Transverse colon (tissue), 3 donors: ENCODE data around the gene MGAT3.
"Not testable (repeated sequence)": the region's sequence is repeated elsewhere in the genome, so short reads cannot be mapped to it uniquely, and the experiment has no call there.

Source experiments
- CTCF ChIP-seq, 5 experiments: fragments of 200-600 bp in 3 of 5; fragments of 450-650 bp in 2 of 5; sonication (generic) in 3 of 5; IDR thresholded peaks; 1 replicate in 2 of 5; 2 replicates in 3 of 5; pipeline ENCODE4 v1.5.1; 2016 to 2017; ENCODE audit warnings: antibody characterized with exemption in 5 of 5, inconsistent platforms in 3 of 5, mild to moderate bottlenecking in 2 of 5, moderate library complexity in 1 of 5
- EP300 ChIP-seq: sonication (generic); formaldehyde crosslinking; IDR thresholded peaks from one replicate; pipeline ENCODE4 v1.6.1; 2017; ENCODE audit warnings: antibody characterized with exemption, low read depth
- POLR2A ChIP-seq: fragments of 450-650 bp; IDR thresholded peaks from one replicate; pipeline ENCODE4 v1.6.1; 2016; ENCODE audit warnings: antibody characterized with exemption, mild to moderate bottlenecking, moderate library complexity

- not testable (repeated sequence) for TF ChIP-seq POLR2A; CTCF (IDR thresholded peaks at IDR 0.05); EP300
Observed at GRCh38 chr22:39411828-39412365, 44.9 kb upstream of the MGAT3 start.
